ENCODE measurements around the gene PPP1R9A.
A peak's percentile ranks its signal among the peaks of the same experiment; 100 is the strongest.

Gene PPP1R9A

GRCh38 chr7:95330961-95331337, 423.6 kb downstream of the PPP1R9A start:
- no peak overlapping the region for H3K27ac ChIP-seq
- H3K27me3 ChIP-seq (replicated peaks): no peaks in the 10 kb centered on the region
- in situ Hi-C loops (cut with HindIII; ENCODE audit: low pct_ligation_motif_present, low sequenced_read_pairs): no loop called here
- TF ChIP-seq CTCF (IDR thresholded peaks at IDR 0.05; ENCODE audit: low read depth, low read length, missing control alignments): no peak
- no peak for DNase-seq
- no peak overlapping the region for H3K4me3 ChIP-seq (ENCODE audit: low read depth, low read length)
- H3K36me3 ChIP-seq (replicated peaks): no peaks in the 10 kb centered on the region

GRCh38 chr7:95334447-95334846, 427.1 kb downstream of the PPP1R9A start:
- DNase-seq: no peak
- no peak overlapping the region for H3K4me3 ChIP-seq (ENCODE audit: low read depth, low read length)
- H3K27me3 ChIP-seq (replicated peaks): no peaks in the 10 kb centered on the region
- H3K27ac ChIP-seq: no peak overlapping the region
- H3K36me3 ChIP-seq (replicated peaks): no peaks in the 10 kb centered on the region
- no peak for TF ChIP-seq CTCF (IDR thresholded peaks at IDR 0.05; ENCODE audit: low read depth, low read length, missing control alignments)
- in situ Hi-C loops (cut with HindIII; ENCODE audit: low pct_ligation_motif_present, low sequenced_read_pairs): no loop called here

GRCh38 chr7:95335093-95335492, 427.7 kb downstream of the PPP1R9A start:
- no peaks in the 10 kb centered on the region for H3K27me3 ChIP-seq (replicated peaks)
- peak overlapping the region; percentile 19 for H3K27ac ChIP-seq
- peak; percentile 76 for DNase-seq
- TF ChIP-seq CTCF (IDR thresholded peaks at IDR 0.05; ENCODE audit: low read depth, low read length, missing control alignments): no peak
- in situ Hi-C loops (cut with HindIII; ENCODE audit: low pct_ligation_motif_present, low sequenced_read_pairs): no loop called here
- H3K4me3 ChIP-seq (ENCODE audit: low read depth, low read length): no peak overlapping the region
- no peaks in the 10 kb centered on the region for H3K36me3 ChIP-seq (replicated peaks)

- no peak for TF ChIP-seq CTCF (IDR thresholded peaks at IDR 0.05; ENCODE audit: low read depth, low read length, missing control alignments)
- Histone ChIP-seq H3K27ac (no peak overlapping the region), H3K36me3 (replicated peaks) (no peaks in the 10 kb centered on the region), H3K4me3 (ENCODE audit: low read depth, low read length) (no peak overlapping the region), H3K27me3 (replicated peaks) (no peaks in the 10 kb centered on the region)
- in situ Hi-C loops (cut with HindIII; ENCODE audit: low pct_ligation_motif_present, low sequenced_read_pairs): no loop called here
- no peak for DNase-seq
Observed at GRCh38 chr7:95338832-95339231, 431.4 kb downstream of the PPP1R9A start.

- H3K27me3 ChIP-seq (replicated peaks): no peaks in the 10 kb centered on the region
- in situ Hi-C loops (cut with HindIII; ENCODE audit: low pct_ligation_motif_present, low sequenced_read_pairs): no loop called here
- DNase-seq: no peak
- H3K4me3 ChIP-seq (ENCODE audit: low read depth, low read length): no peak overlapping the region
- TF ChIP-seq CTCF (IDR thresholded peaks at IDR 0.05; ENCODE audit: low read depth, low read length, missing control alignments): no peak
- no peaks in the 10 kb centered on the region for H3K36me3 ChIP-seq (replicated peaks)
- no peak overlapping the region for H3K27ac ChIP-seq
Observed at GRCh38 chr7:95340491-95340890, 433.1 kb downstream of the PPP1R9A start.

- no peak overlapping the region for H3K27ac ChIP-seq
- in situ Hi-C loops (cut with HindIII; ENCODE audit: low pct_ligation_motif_present, low sequenced_read_pairs): no loop called here
- H3K4me3 ChIP-seq (ENCODE audit: low read depth, low read length): no peak overlapping the region
- no peak for DNase-seq
- no peak for TF ChIP-seq CTCF (IDR thresholded peaks at IDR 0.05; ENCODE audit: low read depth, low read length, missing control alignments)
- H3K27me3 ChIP-seq (replicated peaks): no peaks in the 10 kb centered on the region
- no peaks in the 10 kb centered on the region for H3K36me3 ChIP-seq (replicated peaks)
Observed at GRCh38 chr7:95342029-95342428, 434.6 kb downstream of the PPP1R9A start.

Measured in brain microvascular endothelial cell (primary cell).